ENCODE measurements around the gene ARRDC1. TPM values are rescaled to one million over a fixed set of nuclear protein-coding genes. Genes with fewer than 3 reads are reported as not detected.

The ARRDC1 gene
- total RNA-seq (2014; rRNA removed) (77.5 and 78.0 TPM in 2 replicates), Bru-seq, nascent RNA (percentile 72 among the genes with signal in this experiment), BruChase-seq, experiment 1, labeled RNA remaining after a 6-hour chase (percentile 88 among the genes with signal in this experiment), BruChase-seq, experiment 2, labeled RNA remaining after a 2-hour chase (percentile 84 among the genes with signal in this experiment)
- long read RNA-seq, transcript ARRDC1-201 (8 exons, 1,586 nt): major isoform, 55 of 145 reads
- long read RNA-seq, partial matches to known transcripts: 54 of 145 reads
- long read RNA-seq, other reads (novel, unspliced or antisense): 35 of 145 reads

GRCh38 chr9:137605121-137606004, at the start of gene ARRDC1:
TSS of gene ARRDC1 (plus strand) at chr9:137605686. CDS start at chr9:137605718, 32 bp downstream.
- intact Hi-C loops (cut with micrococcal nuclease): loop anchor here (10.0 kb wide), 1 partner anchor 51 kb away; the partner anchor contains the start of genes MRPL41 and PNPLA7

GRCh38 chr9:137556069-137556838, 49.2 kb upstream of the ARRDC1 start:
- intact Hi-C loops (cut with micrococcal nuclease): loop anchor here (10.0 kb wide), 1 partner anchor 49 kb away; the partner anchor contains the start of gene ARRDC1

More at GRCh38 chr9:137605121-137606004, at the start of gene ARRDC1:
- H2AFZ ChIP-seq (ENCODE audit: low read length): no peak within 1 kb of the TSS
- H3F3A ChIP-seq (ENCODE audit: low read length, unreplicated experiment): no peaks in the 10 kb centered on the region
- peaks cover 9% of the 10 kb centered on the region for H3K4me1 ChIP-seq (ENCODE audit: insufficient read depth, low read length)
- peak within 1 kb of the TSS; percentile 75 for H3K4me3 ChIP-seq (ENCODE audit: low read length)
- no peaks in the 10 kb centered on the region for H3K27me3 ChIP-seq (ENCODE audit: low read length)
- H3K9me3 ChIP-seq (ENCODE audit: low read length): no peaks in the 10 kb centered on the region
- DNase-seq (peak; percentile 91), ATAC-seq (peak; percentile 84)
- H3K9me2 ChIP-seq (replicated peaks; ENCODE audit: low read length): no peaks in the 10 kb centered on the region
- no peaks in the 10 kb centered on the region for H3K36me3 ChIP-seq (ENCODE audit: low read depth, low read length)
- no peaks in the 10 kb centered on the region for H4K20me1 ChIP-seq (ENCODE audit: low read length)
- peaks cover 46% of the 10 kb centered on the region for H3K79me2 ChIP-seq (ENCODE audit: low read length)
- CTCF ChIA-PET: interaction anchor here (0.6 to 0.7 kb wide), 2 partner anchors 15 to 318 kb away, joined by 3 to 8 read pairs; partner anchors contain the start of gene ZMYND19
- POLR2A ChIA-PET (ENCODE audit: unreplicated experiment): interaction anchor here (0.9 kb wide), 1 partner anchor 53 kb away, joined by 21 read pairs; the partner anchor contains the start of gene MRPL41
- H3K9ac ChIP-seq (ENCODE audit: low read length): peak within 1 kb of the TSS; percentile 61
- H3K4me2 ChIP-seq (ENCODE audit: low read length): peak within 1 kb of the TSS; percentile 95
- no TSS peak for BruUV-seq (replicated peaks)
- TF ChIP-seq EZH2 (IDR thresholded peaks at IDR 0.05; ENCODE audit: low read length, unreplicated experiment) (no peak), CTCF (conservative IDR thresholded peaks at IDR 0.05; ENCODE audit: low read depth, low read length) (no peak), EZH2phosphoT487 (IDR thresholded peaks at IDR 0.05; ENCODE audit: borderline replicate concordance, low read length) (no peak)
- no peak within 1 kb of the TSS for H3K27ac ChIP-seq (ENCODE audit: low read length)

More at GRCh38 chr9:137556069-137556838, 49.2 kb upstream of the ARRDC1 start:
- H3K4me1 ChIP-seq (ENCODE audit: insufficient read depth, low read length): peaks cover 3% of the 10 kb centered on the region; the same call in 1 of the 2 replicates
- H2AFZ ChIP-seq (ENCODE audit: low read length): no peak overlapping the region
- H3K9me2 ChIP-seq (replicated peaks; ENCODE audit: low read length): no peaks in the 10 kb centered on the region
- H3K27ac ChIP-seq (ENCODE audit: low read length): no peak overlapping the region
- no peak for TF ChIP-seq EZH2phosphoT487 (IDR thresholded peaks at IDR 0.05; ENCODE audit: borderline replicate concordance, low read length)
- no peak for TF ChIP-seq CTCF (conservative IDR thresholded peaks at IDR 0.05; ENCODE audit: low read depth, low read length)
- TF ChIP-seq EZH2 (IDR thresholded peaks at IDR 0.05; ENCODE audit: low read length, unreplicated experiment): no peak
- peaks cover 16% of the 10 kb centered on the region for H3K79me2 ChIP-seq (ENCODE audit: low read length)
- no peaks in the 10 kb centered on the region for H4K20me1 ChIP-seq (ENCODE audit: low read length)
- no peak overlapping the region for H3K9ac ChIP-seq (ENCODE audit: low read length)
- DNase-seq: peak; percentile 25
- H3K9me3 ChIP-seq (ENCODE audit: low read length): no peaks in the 10 kb centered on the region
- H3K27me3 ChIP-seq (ENCODE audit: low read length): no peaks in the 10 kb centered on the region
- ChIA-PET POLR2A (ENCODE audit: unreplicated experiment) (no interaction called here), CTCF (no interaction called here)
- no peak overlapping the region for H3K4me3 ChIP-seq (ENCODE audit: low read length)
- H3F3A ChIP-seq (ENCODE audit: low read length, unreplicated experiment): no peaks in the 10 kb centered on the region
- H3K4me2 ChIP-seq (ENCODE audit: low read length): no peak overlapping the region
- peak; percentile 26 for ATAC-seq
- BruUV-seq (replicated peaks): no TSS peak
- peaks cover 5% of the 10 kb centered on the region; the same call in 1 of the 2 replicates for H3K36me3 ChIP-seq (ENCODE audit: low read depth, low read length)
